ENCODE results near the gene CLEC4E.
"Not testable (repeated sequence)": the region's sequence is repeated elsewhere in the genome, so short reads cannot be mapped to it uniquely, and the experiment has no call there.

The CLEC4E gene

DNA sequence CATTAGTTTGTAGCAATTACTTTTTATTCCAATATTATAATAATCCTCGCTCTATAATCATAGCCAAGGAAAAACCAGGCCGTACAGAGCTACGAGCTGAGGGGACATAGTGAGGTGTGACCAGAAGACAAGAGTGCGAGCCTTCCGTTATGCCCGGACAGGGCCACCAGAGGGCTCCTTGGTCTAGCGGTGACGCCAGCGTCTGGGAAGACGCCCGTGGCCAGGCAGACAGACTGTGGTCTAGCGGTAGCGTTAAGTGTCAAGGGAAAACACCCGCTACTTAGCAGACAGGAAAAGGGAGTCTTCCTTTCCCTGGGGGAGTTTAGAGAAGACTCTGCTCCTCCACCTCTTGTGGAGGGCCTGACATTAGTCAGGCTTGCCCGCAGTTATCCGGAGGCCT, 2.9 kb downstream of the CLEC4E start:
- DNase-seq (ENCODE audit: low read depth): not testable (repeated sequence)

DNA sequence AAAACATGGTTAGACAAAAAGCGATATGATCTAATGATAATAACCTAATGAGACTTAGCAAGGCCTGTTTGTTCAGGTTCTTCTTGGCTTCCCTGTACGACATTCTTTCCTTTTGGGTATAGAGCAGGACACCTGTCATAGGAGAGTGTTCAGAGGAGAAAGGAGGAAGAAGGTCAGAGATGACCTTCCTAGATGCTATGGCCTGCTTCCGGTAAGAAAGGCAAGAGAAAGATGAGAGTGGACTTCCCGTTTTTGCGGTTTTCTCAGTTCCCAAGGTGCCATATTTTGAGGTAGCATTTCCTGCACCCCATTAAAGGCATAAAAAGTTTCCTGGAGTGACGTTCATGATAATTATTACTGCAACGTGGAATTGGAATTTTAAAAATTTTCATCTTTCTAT, 8.7 kb downstream of the CLEC4E start:
- DNase-seq (ENCODE audit: low read depth): no peak

GRCh38 chr12:8527250-8528130, 13.2 kb downstream of the CLEC4E start:
- no peak for DNase-seq (ENCODE audit: low read depth)

DNA sequence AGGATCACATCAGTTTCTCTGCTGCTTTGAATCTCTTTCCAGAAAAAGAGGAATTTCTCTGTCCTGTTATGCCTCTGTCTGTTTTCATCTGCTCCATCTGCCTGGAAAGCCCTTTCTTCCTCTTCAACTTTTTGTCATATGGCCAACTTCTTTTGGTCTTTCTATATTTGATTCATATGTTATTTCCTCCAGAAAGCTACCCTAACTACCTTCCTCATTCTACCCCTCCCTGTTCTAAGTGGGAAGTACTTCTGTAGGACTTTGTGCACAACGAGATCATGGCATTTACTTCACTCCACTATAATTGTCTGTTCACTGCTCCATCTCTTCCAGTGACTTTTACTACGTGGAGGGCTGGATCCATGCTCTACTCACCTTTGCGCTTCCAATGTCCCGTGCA, 21.5 kb downstream of the CLEC4E start:
- no peak for DNase-seq (ENCODE audit: low read depth)

- no peak for DNase-seq (ENCODE audit: low read depth)
These were observed 22.7 kb downstream of the CLEC4E start for GRCh38 chr12:8517971-8518370.

- DNase-seq (ENCODE audit: low read depth): no peak
These were observed 27.4 kb downstream of the CLEC4E start, which contains the start of gene CLEC4D for GRCh38 chr12:8513256-8513655. TSS of gene CLEC4D (plus strand) at chr12:8513503. CDS start at chr12:8513733, 230 bp downstream.

DNA sequence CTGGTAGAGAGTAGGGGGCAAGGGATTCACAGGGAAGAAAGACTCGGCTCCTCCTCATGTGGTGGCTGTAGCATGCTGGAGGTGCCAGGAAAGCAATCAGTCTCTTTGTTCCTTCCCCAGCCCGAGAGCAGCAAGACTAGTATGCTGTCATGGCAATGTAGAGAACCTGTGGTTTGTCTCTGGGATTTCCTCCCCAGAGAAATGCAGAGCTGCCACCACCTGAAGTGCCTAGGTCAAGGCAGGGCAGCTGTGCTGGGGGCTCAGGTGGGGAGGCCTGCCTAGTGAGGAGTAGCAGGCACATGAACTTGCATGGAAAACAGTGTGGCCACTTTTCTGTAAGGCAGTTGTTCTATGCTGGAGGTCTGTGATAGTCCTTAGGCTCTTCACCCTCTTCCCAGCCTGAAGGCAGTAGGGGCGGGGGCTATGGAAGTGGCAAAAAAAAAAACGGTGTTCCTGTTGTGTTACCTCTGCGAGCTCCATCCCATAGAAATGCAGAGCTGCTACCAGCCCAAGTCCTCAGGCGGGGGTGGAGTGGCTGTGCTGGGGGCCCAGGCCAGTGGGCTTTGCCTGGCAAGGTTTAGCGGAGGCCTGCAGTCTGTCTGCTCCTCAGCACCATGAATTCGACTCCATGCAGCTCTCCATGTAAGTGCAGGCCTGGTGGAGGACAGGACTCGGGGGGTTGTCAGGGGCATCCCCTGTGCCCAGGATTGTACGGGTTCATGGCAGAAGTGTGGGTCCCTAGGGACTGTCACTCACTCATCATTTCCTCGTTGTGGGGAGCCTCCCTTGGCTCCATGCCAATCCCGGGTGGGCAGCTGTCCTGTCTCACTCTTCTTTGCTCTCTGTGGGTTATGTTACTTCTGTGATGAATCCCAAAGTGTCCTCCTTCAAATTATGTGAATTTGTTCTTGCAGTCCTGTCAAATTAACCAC, 31.5 kb downstream of the CLEC4E start:
- no peak for DNase-seq (ENCODE audit: low read depth)

DNA sequence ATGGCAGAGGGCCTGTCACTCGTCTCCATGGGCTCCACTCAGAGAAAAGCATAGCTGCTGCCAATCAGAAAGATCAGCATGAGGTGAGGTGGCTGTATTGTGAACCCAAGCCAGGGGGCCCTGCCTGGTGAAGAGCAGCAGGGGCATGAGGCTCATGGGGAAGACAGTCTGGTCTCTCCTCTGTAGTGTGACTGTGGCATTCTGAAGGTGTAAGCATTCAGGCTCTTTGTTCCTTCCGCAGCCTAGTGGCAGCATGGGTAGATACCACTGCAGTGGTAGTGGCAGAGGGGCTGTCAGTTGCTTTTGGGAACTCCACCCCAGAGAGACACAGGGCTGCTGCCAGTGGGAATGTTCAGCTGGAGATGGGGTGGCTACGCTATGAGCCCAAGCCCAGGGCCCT, 32.5 kb downstream of the CLEC4E start:
- no peak for DNase-seq (ENCODE audit: low read depth)

GRCh38 chr12:8507596-8507995, 33.1 kb downstream of the CLEC4E start:
- no peak for DNase-seq (ENCODE audit: low read depth)

DNA sequence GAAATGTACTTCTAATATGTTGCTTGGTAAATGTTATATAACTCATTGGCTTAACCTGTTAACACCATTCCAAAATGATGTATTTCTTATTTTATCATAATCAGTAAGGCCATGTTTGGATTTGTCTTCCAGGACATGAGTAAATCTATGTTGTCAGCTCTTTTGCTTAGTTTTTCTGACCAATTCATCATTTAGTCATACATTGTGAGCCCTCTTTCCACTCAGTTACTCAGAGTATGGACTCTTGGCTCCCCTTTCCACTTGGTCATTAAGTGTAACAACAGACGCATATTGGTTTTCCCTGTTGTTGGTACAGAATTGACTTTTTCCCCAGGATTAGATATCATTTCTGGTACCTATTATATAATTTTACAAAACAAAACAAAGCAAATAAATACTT, 36.4 kb downstream of the CLEC4E start:
- no peak for DNase-seq (ENCODE audit: low read depth)

DNA sequence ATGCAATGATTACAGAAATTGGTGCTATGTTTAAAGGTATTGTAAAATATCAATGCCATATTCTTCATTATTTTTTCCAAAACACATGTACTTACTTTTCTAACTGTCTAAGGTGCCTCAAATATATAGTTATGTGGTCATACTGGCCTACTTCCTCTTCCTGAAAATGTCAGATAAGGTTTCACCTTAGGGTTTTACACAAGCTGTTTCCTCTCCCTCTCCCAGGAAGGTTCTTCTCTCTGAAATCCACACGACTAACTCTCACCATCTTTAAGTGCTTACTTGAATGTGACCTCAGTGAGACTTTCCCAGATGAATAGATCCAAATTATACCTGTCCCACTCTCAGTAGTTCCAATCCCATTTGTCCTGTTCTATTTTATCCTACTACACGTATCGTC, 39.0 kb downstream of the CLEC4E start:
- no peak for DNase-seq (ENCODE audit: low read depth)

- DNase-seq (ENCODE audit: low read depth): no peak
These were observed 41.1 kb downstream of the CLEC4E start for GRCh38 chr12:8499616-8500015.

GRCh38 chr12:8496074-8496473, 44.6 kb downstream of the CLEC4E start:
- DNase-seq (ENCODE audit: low read depth): not testable (repeated sequence)

DNA sequence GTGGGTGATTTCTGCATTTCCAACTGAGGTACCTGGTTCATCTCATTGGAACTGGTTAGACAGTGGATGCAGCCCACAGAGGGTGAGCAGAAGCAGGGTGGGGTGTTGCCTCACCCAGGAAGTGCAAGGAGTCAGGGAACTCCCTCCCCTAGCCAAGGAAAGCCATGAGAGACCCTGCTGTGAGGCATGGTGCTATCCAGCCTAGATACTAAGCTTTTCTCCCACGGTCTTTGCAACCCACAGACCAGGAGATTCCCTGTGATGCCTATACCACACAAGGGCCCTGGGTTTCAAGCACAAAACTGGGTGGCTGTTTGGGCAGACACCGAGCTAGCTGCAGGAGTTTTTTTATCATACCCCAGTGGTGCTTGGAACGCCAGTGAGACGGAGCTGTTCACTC, 45.0 kb downstream of the CLEC4E start:
- not testable (repeated sequence) for DNase-seq (ENCODE audit: low read depth)

DNA sequence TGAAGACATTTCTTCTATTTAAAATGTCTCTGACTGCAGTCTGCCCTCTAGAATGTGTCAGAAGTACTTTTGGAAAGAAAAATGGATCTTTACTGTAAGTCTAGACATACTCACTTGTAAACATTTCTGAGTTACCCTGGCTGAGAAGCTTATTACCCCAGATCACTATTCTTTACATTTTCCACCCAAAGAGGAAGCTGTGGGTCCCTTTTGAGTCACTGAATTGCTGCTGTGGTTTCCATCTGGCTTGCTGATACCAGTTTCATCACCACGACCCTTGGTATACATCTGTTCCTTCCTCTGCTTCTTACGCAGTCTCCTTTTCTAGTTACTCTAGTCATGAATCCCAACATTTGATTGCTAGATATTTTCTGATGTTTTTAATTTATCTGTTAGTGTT, 47.6 kb downstream of the CLEC4E start:
- DNase-seq (ENCODE audit: low read depth): no peak

GRCh38 chr12:8491646-8492530, 48.8 kb downstream of the CLEC4E start:
- DNase-seq (ENCODE audit: low read depth): no peak

Data from stimulated activated CD8-positive, alpha-beta memory T cell treated with anti-CD3 and anti-CD28 coated beads, Interleukin-7, amount 100 ng/mL, for 24 hours (primary cell).